Right lobe of liver (tissue), 4 donors: ENCODE data around the gene NPFFR1.

Experiments
- POLR2A ChIP-seq: fragments of 450-650 bp; IDR thresholded peaks from one replicate; pipeline ENCODE4 v1.6.1; 2017; ENCODE audit warnings: antibody characterized with exemption, mild to moderate bottlenecking
- TF ChIP-seq, protein P1 (sequence below), 4 donors: fragments of 200-600 bp in 3 of 4; fragments of 450-650 bp in 1 of 4; IDR thresholded peaks; one replicate each; pipeline versions ENCODE4 v1.5.1 to v1.8.0; 2016 to 2022; ENCODE audit warnings: antibody characterized with exemption in 4 of 4, mild to moderate bottlenecking in 2 of 4
- donor health status: DM: no; HTN: no; CAD: no.
- donor health status: DM: no; HTN: no; CAD: no.
- donor health status: DM: no; HTN: yes; CAD: no.

DNA sequence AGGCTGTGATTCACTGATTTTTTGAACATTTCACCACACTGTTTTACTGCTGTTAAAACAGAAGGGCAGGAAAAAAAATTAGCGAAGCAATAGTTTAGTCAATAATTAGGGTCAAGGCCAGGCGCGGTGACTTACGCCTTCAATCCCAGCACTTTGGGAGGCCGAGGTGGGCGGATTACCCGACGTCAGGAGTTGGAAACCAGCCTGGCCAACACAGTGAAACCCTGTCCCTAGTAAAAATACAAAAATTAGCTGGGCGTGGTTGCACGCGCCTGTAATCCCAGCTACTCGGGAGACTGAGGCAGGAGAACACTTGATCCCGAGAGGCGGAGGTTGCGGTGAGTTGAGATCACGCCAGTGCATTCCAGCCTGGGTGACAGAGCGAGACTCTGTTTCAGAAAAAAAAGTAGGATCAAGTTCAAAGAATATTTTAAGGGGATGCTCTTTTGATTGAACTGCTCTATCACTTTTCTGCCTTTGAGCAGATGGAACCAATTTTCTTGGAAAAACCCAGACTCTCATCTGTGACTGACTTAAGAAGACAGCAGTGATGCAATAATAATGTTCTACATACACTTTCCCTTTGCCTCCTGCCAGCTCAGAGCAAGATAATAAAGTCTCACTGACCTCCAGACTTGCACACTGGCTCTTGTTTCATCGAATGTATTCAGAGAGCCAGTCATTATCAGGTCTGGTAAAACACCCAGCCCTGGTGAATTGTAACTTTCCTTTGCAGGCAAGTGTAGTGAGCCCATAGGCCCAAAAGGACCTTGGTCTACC lies 48.9 kb downstream of the NPFFR1 start:
- TF ChIP-seq POLR2A, result no peak
- TF ChIP-seq, protein P1, sequence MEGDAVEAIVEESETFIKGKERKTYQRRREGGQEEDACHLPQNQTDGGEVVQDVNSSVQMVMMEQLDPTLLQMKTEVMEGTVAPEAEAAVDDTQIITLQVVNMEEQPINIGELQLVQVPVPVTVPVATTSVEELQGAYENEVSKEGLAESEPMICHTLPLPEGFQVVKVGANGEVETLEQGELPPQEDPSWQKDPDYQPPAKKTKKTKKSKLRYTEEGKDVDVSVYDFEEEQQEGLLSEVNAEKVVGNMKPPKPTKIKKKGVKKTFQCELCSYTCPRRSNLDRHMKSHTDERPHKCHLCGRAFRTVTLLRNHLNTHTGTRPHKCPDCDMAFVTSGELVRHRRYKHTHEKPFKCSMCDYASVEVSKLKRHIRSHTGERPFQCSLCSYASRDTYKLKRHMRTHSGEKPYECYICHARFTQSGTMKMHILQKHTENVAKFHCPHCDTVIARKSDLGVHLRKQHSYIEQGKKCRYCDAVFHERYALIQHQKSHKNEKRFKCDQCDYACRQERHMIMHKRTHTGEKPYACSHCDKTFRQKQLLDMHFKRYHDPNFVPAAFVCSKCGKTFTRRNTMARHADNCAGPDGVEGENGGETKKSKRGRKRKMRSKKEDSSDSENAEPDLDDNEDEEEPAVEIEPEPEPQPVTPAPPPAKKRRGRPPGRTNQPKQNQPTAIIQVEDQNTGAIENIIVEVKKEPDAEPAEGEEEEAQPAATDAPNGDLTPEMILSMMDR (IDR thresholded peaks at IDR 0.05), result no peak
